Cardiac septum (tissue), 1 donor: ENCODE measurements around the gene NRG2. TPM values are rescaled to one million over a fixed set of nuclear protein-coding genes. Genes with fewer than 3 reads are reported as not detected.

Experiments
- DNase-seq: peaks from one replicate; pipeline ENCODE4 v3.0.0-alpha.2; 2020; ENCODE audit warnings: low spot score
- intact Hi-C: fragments of 100-400 bp; cut with DNase I; formaldehyde crosslinking; loops from one replicate; pipeline ENCODE4 v1.14.0; 2022
- long read RNA-seq: library from polyadenylated mRNA; unstranded; transcript quantifications from one replicate; pipeline ENCODE4 v2.0.0, GENCODE V29; 2021
- total RNA-seq: library from RNA; stranded (reverse); fragmentation: NEBNext Ultra II Directional; extraction: Animal tissue kit (Norgen Biotek cat#: 25700); gene quantifications from one replicate; pipeline ENCODE4 v1.2.1, GENCODE V29; 2021
- donor health status: DM: no; HTN: no; CAD: no.

NRG2 gene
- 5.1 TPM for total RNA-seq
- long read RNA-seq, partial matches to known transcripts, result 7 of 16 reads
- long read RNA-seq, other reads (novel, unspliced or antisense), result 8 of 16 reads

DNA sequence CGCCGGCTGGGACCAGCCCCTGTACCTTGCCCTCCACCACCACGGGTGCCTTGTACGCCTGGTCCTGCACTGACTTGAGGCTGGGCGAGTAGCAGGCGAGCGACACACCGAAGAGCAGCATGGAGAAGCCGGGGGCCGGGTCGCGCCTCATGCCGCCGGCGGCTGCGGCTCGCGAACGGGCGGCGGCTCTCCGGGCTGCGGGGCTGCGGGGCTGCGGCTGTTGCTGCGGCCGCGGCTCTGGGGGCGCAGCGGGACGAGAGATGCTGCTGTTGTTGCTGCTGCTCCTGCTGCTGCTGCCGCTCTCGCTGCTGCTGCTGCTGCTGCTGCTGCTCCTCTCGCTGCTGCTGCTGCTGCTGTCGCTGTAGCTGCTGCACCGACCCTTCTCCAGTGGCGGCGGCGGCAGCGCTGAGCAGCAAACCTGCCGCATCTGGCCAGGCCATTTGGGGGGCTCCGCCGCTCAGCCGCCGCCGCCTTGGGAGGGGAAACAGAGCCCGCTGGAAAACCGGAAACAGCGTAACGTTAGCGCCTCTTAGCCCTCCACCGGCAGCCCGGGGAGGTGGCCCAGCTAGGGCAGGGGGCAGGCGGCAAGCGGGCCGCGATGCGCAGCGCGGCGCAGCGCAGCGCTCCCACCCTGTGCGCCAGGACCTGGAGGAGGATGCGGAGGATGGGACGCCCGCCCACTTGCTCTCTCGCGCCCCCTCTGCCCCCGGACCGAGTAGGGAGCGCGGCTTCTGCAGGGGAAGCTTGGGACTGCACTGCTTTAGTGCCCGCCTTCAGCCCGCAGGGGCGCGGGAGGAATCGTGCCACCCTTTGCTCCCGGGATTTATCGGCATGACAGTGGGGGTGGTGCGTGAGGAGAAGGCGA, at the start of gene NRG2:
Gene NRG2 (minus strand): TSS at position 657 of the 865 bp plus-strand sequence.
- intact Hi-C loops, result loop anchor here (5.0 kb wide), 4 partner anchors 41 to 256 kb away; no protein-coding TSS in a partner anchor
- peak; percentile 80 for DNase-seq

DNA sequence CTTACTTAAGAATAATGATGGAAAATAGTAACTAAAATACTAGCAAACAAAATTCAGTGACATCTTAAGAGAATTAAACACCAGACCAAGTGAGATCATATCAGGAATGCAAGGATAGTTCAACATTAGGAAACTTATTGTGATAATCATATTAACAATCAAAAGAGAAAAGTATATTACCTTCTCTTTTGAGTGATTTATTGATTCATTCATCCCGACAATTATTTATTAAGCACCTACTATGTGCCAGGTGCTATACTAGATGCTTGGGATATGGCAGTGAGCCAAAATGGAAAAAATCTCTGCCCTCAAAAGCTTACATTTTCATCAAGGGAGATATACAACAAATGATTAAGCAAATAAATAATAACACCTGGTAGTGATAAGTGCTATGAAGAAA, 47.2 kb upstream of the NRG2 start:
- DNase-seq, result no peak
- intact Hi-C loops, result no loop called here

DNA sequence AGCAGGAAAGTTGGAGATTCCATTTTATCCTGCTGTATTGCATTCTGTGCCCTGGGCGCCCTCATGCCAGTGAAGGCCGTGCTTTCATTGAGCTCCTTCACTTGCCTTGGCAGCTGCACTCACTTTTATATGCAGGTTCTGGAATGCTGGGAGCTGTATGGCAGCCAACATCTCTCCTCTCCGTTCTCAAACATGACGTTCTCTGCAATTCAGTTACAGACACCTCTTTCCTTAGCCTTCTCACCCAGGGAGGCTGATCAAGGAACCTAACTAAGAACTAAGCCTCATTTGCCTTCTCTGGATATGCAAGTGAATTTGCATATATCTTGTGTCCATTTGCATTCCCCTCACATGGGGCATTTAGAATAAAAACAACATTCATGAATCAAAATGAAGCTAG, 41.4 kb upstream of the NRG2 start:
- DNase-seq, result no peak

DNA sequence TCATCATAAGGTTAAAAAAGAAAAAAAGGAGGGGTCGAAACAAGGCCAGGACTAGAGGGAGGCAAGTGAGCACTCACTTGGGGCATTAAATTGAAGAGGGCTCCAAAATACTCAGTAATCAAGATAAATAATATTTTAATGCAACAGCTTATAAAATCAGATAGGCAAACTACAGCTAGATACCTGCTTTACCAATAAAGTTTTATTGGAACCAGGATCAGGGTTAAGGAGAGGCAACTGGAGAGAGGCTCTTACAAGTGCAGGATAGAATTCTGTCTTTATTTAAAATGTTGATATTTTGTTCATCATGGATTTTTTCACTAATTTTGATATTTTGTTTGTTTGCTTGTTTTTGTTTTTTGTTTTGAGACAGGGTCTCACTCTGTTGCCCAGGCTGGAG, 40.6 kb upstream of the NRG2 start:
- no peak for DNase-seq
- intact Hi-C loops, result no loop called here

More for the DNA sequence above, 41.4 kb upstream of the NRG2 start:
- intact Hi-C loops, result no loop called here

DNA sequence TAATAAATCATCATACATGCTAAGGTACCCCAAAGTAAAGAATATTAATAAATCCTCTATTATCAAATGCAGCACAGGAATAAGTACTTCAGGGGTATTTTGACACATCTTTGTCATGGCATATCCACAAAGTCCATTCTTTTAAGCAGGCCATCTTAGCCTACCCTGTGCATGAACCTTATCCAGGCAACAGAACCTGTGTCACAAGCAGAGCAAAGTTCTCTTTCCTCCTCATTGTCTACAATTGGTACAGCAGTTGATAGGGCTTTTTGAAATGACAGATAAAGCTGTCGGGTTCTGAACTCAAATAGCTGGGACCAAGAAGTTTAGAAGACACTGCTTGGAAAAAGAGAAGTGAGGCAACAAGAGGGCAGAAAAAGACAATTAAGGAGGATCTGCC, 40.0 kb upstream of the NRG2 start:
- intact Hi-C loops, result no loop called here
- DNase-seq, result no peak

DNA sequence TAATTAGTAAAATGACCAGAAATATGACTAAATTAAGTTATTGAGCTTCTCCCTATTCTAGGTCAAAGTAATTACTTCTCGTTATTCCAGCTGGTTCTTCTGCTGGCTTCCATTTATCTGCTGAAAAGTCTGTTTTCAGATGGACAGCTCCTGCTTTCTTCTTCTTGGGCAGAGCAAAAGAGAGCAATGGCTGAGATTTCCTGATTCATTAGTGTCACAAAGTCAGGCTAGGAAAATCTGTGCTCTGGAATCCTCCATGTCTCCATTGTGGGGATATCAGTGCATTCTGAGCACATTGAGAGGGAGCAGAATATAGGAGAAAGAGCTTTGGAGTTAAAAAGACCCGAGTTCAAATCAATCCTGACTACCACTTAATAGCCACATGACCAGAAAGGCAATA, 33.7 kb upstream of the NRG2 start:
- intact Hi-C loops, result loop anchor here (10.0 kb wide), 1 partner anchor 278 kb away; no protein-coding TSS in a partner anchor
- DNase-seq, result no peak

DNA sequence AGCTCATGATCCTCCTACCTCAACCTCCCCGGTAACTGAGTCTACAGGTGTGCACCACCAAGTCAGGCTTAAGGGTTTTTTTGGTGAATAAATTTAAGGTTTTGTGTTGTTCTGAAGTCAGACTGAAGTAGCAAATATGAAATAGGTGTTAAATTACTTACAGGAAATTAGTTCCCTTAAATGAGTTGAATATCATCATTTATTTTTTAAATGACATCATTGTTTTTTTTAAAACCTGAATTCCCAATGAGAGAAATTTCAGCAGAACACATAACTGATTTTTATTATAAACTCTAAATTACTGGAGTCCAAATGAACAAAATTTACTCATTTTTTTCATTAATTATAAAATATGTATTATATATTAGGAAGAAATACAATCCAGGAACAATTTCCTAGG, 33.0 kb upstream of the NRG2 start:
- no peak for DNase-seq
- intact Hi-C loops, result loop anchor here (10.0 kb wide), 1 partner anchor 279 kb away; no protein-coding TSS in a partner anchor

DNA sequence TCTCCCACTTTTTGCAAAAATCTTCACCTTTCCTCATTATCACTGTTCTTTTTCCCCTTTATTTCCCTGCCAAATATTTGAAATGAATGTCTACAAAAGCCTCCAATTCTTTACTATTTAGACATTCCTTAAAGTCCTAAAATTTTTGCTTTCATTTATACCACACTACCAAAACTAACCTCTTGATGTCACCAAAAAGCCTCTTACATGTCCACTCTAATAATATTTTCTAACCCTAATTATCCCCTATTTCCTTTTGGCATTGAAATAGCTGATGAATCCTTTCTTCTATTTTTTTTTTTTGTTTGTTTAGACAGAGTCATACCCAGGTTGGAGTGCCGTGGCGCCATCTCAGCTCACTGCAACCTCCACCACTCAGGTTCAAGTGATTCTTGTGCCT, 32.3 kb upstream of the NRG2 start:
- no peak for DNase-seq
- intact Hi-C loops, result loop anchor here (10.0 kb wide), 1 partner anchor 279 kb away; no protein-coding TSS in a partner anchor

DNA sequence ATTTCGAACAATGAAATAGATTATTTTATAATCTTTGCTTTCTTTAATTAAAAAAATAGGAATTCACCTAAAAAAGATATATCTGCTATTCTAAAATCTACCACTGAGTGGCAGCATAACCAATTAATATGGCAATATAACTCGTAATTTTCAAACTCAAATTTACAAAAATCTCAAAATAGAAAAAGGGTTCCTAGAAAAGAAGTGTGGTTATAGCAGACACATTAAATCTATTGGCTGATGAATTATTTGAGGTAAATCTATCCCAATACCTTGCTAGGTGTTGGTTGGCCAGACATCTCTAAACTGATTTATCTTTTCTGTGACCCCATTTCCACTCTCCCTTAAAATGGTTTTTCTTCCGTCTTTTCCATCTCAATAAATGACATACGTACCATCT, 30.2 kb upstream of the NRG2 start:
- DNase-seq, result no peak
- intact Hi-C loops, result loop anchor here (2.0 to 10.0 kb wide), 2 partner anchors 72 to 282 kb away; no protein-coding TSS in a partner anchor

DNA sequence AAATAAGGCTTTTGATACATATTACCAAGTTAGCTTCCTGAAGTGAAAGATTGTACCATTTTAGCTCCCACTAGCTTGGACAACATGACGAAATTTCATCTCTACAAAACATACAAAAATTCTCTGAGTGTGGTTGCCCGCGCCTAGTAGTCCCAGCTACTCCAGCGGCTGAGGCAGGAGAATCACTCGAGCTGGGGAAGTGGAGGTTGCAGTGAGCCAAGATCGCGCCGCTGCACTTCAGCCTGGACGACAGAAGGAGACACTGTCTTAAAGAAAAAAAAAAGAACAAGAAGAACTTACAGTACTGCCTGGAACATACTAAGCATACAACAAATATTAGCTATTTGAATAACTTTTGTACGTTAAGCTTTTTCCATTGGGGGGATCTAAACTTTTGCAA, 29.7 kb upstream of the NRG2 start:
- intact Hi-C loops, result loop anchor here (1.0 to 10.0 kb wide), 3 partner anchors 72 to 282 kb away; no protein-coding TSS in a partner anchor
- no peak for DNase-seq

DNA sequence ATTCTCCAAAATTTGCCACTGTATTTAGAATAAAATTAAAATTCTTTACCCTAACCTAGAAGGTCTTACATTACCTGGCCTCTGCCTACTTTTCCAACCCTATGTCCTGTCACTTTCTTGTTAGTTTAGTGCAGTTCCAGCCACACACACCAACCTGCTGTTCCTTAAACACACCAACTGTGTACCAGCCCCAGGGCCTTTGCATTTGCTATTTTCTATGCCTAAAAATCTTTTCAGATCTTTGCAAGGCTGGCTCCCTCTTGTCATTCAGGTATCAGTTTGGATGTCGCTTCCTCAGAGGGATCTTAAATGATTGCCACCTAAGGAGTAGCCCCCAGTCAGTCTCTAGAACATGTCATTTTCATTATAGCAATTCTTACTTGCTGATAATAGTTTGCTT, 17.7 kb upstream of the NRG2 start:
- intact Hi-C loops, result no loop called here
- no peak for DNase-seq

DNA sequence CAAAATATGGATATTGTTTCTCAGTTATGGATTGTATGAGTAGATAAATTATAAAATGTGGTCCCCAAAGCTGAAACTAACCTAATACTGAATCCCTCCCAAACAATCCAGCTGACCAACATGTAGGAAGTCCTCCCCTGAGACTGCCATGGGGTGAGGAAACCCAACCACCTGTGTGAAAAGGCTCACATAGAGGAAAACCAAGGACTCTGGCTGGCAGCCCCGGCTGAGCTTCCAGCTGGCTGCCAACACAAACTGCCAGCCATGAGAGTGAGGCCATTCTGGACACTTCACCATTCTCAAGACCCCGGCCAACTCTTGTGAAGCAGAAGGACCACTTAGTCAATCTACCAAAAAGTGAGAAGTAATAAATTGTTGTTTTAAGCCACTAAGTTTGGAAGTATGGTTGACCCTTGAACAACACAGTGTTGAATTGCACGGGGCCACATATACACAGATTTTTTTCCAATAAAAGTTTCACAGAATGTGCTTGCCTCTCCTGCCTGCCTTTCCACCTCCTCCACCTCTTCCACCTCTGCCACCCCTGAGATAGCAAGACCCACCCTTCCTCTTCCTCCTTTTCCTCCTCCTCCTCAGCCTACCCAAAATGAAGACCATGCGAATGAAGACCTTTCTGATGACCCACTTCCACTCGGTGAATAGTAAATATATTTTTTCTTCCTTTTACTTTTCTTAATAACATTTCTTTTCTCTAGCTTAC, 15.3 kb upstream of the NRG2 start:
- no peak for DNase-seq
- intact Hi-C loops, result no loop called here

DNA sequence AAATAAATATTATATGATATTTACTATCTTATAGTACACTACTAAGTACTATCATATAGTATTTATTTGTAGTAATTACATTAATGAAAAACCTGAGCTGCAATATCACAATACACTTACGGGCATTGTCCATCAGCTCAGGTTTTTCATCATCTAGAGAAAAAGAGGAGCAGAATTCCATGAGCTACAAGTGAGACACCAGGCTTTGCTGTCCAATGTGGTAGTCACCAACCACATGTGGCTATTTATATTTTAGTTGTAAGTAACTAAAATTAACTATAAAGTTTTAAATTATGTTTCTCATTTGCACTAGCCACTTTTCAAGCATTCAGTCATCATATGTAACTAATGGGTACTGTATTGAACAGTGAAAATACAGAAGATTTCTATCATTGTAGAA, 13.8 kb upstream of the NRG2 start:
- no peak for DNase-seq
- intact Hi-C loops, result no loop called here

DNA sequence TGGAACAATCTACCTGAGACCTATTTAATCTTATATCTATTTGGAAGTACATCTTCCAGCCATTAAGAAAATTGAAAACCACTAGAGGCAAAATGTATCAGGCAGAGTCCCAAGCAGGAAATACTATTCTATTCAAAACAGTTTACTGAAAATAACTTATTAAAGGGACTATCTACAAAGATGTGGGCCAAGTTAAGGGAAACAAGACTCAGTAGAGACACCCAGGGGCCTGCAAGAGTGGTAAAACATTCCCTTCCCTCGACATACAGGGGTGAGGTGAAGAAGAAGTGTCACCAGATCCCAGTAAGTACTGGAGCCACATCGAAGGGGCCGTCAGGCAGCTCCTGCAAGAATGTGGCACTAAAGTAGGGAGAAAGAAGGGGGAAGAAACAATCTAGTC, 12.1 kb upstream of the NRG2 start:
- intact Hi-C loops, result no loop called here
- DNase-seq, result no peak

DNA sequence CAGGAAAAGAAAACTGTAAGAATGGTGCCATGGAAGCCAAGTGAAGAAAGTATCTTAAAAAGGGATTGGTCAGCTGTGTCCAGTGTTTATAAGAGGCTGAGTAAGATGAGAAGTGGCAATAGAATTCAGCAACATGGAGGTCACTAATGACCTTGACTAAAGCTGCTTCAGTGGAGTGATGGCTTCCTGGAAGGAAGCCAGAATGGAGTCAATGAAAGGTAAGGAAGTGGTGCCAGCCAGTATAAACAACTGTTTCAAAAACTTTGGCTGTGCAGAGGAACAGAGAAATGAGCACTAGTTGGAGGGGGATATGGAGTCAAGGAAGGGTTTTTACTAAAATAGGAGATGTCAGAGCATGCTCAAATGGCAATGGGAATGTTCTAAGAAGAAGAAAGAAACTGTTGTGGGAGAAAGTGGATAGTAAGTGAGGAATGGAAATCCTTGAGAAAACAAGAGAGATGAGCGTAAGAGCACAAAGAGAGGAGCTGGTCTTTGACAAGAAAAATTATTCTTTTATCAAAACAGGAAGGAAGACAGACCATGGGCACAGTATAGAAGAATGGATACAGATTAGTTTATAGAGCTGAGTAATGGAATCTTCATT, 11.1 kb upstream of the NRG2 start:
- intact Hi-C loops, result no loop called here
- DNase-seq, result no peak

DNA sequence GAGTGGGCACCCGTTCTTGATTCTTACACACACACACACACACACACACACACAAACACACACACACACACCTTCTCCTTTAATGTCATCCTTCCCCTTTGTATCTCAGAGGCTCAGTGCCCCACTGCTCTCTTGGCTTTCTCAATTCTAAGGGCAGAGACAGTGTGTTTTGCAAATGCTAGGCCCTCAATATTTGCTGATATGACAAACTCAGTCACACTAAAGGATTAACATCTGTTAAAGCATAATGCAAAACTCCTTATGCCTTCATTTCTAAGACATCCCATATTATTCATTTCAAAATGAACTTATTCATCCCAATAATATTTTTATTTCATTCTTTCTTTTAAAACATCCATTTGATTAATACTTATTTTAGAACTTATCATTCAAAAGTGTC, 8.9 kb upstream of the NRG2 start:
- no peak for DNase-seq
- intact Hi-C loops, result no loop called here

DNA sequence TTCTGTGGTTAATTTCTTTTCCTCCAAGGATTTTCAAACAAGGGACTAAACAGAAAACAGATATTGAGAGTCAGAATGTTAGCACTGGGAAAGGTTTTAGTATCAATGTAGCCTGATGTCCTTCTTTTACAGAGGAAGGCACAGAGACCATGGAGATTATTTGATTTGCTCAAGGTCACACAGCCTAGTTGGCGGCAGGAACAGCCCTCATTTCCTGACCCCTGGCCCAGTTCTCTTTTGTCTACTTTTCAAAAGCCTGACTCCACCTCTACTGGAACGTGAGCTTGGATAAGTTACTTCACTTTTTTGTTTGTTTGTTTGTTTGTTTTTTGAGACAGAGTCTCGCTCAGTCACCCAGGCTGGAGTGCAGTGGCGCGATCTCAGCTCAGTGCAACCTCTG, 6.6 kb upstream of the NRG2 start:
- no peak for DNase-seq

DNA sequence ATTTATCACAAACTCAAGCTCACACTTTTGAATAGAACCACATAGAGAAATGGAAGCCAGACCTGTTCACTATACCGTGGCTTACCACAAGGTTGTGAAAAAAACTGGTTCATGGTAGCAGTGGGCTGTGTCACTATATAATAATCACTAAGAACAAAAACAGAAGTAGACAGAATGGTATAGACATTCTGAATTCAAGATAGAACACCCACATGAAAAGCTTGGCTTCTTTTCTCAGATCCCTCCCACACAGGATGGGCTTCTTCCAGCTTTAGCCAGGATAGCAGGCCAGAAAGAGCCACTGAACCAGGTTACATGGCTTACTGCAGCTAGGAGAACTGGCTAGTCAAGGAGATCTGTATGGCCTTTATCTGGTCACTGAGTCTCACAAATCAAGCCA, 6.1 kb upstream of the NRG2 start:
- DNase-seq, result no peak
- intact Hi-C loops, result no loop called here

More for the DNA sequence above, 6.6 kb upstream of the NRG2 start:
- intact Hi-C loops, result no loop called here

DNA sequence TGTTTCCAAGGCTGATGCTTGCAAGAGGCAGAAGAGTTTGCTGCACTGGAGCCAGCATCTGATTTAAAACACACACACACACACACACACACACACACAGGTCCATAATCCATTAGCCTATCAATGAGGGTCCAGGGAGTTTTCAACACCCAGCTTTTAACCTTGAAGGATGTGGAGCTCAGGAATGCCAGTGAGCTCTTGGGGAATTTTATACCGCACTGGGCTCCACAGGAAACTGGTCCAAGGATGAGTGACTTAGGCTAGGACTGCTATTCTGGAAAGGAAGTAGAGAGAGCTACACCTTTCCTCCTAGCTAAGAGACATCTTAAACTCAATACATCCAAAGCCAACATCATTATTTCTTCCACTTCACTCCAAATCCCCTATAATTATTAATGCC, 942 bp upstream of the NRG2 start:
- intact Hi-C loops, result loop anchor here (5.0 kb wide), 4 partner anchors 42 to 257 kb away; no protein-coding TSS in a partner anchor

DNA sequence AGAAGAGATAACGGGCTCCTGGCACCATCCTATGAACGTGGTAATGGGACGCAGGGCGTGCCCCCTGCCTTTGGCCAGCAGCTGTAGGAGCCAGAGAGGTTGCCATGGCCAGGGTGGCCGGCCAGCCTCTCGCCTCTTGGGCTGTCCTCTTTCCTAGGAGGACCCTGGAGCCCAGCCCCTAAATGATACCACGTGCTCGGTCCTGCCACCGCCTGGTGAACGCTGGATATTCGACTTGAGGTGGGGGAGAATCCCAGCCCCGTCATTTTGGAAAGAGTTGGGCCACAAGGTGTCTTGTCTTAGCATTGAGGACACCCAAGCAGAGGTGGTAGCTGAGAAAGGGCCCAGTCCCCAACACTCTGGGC, 391 bp upstream of the NRG2 start:
- DNase-seq, result no peak
- intact Hi-C loops, result loop anchor here (5.0 kb wide), 4 partner anchors 41 to 256 kb away; no protein-coding TSS in a partner anchor

More for the DNA sequence above, 942 bp upstream of the NRG2 start:
- no peak for DNase-seq
